Occipital lobe (tissue), 2 donors: Measurements from ENCODE around the gene SLC19A1. TPM values are rescaled to one million over a fixed set of nuclear protein-coding genes. Genes with fewer than 3 reads are reported as not detected.

Experiments used
- DNase-seq: peaks from one replicate; lab custom pipeline; 2025; lab: John Stamatoyannopoulos, UW
- total RNA-seq: library from RNA; depleted of rRNA; stranded (reverse); fragments of >200 nt; gene quantifications from one replicate; pipeline ENCODE4 v1.2.3, GENCODE V29; 2014

Gene SLC19A1
- total RNA-seq, 1 donor from 2014 or later = 10.8 TPM

GRCh38 chr21:45493401-45494001 lies 48.7 kb downstream of the SLC19A1 start:
- no peak for DNase-seq

- DNase-seq = no peak
Observed at GRCh38 chr21:45492765-45493164, 49.5 kb downstream of the SLC19A1 start.

GRCh38 chr21:45491623-45492022 lies 50.6 kb downstream of the SLC19A1 start:
- DNase-seq = no peak

- DNase-seq = no peak
Observed at GRCh38 chr21:45491056-45491455, 51.2 kb downstream of the SLC19A1 start.

GRCh38 chr21:45490049-45490731 lies 52.0 kb downstream of the SLC19A1 start:
- DNase-seq = no peak

GRCh38 chr21:45489722-45489982 lies 52.6 kb downstream of the SLC19A1 start:
- no peak for DNase-seq

- DNase-seq = no peak
Observed at GRCh38 chr21:45488931-45489721, 53.1 kb downstream of the SLC19A1 start.

GRCh38 chr21:45487891-45488600 lies 54.2 kb downstream of the SLC19A1 start:
- DNase-seq = no peak

GRCh38 chr21:45487161-45487806 lies 55.0 kb downstream of the SLC19A1 start:
- no peak for DNase-seq

- DNase-seq = no peak
Observed at GRCh38 chr21:45486443-45487160, 55.6 kb downstream of the SLC19A1 start.

GRCh38 chr21:45485686-45486442 lies 56.4 kb downstream of the SLC19A1 start:
- DNase-seq = no peak

- DNase-seq = no peak
Observed at GRCh38 chr21:45484318-45484717, 57.9 kb downstream of the SLC19A1 start.

- DNase-seq = no peak
Observed at GRCh38 chr21:45482899-45483821, 59.1 kb downstream of the SLC19A1 start.

- DNase-seq = no peak
Observed at GRCh38 chr21:45481977-45482898, 60.0 kb downstream of the SLC19A1 start.

GRCh38 chr21:45481566-45481965 lies 60.7 kb downstream of the SLC19A1 start:
- no peak for DNase-seq

GRCh38 chr21:45480701-45481500 lies 61.3 kb downstream of the SLC19A1 start:
- DNase-seq = no peak
